ENCODE results near the gene RNASEH2A. TPM values are rescaled to one million over a fixed set of nuclear protein-coding genes. Genes with fewer than 3 reads are reported as not detected.

The RNASEH2A gene
- total RNA-seq, 4 donors from 2014 or later: 7.1 to 19.2 (median 14.9) TPM

GRCh38 chr19:12856653-12857052, 50.3 kb downstream of the RNASEH2A start:
- 62 to 74% methylated on average over 1 of the region's 1 CpG for WGBS, 2 donors
- no peaks in the 10 kb centered on the region for H3K9me3 ChIP-seq
- H3K27ac ChIP-seq: no peak overlapping the region
- H3K27me3 ChIP-seq: no peaks in the 10 kb centered on the region
- no peaks in the 10 kb centered on the region for H3K4me1 ChIP-seq
- H3K36me3 ChIP-seq: no peaks in the 10 kb centered on the region
- intact Hi-C loops (cut with DNase I): no loop called here
- no peak for DNase-seq
- H3K4me3 ChIP-seq: no peak overlapping the region
- TF ChIP-seq CTCF (IDR thresholded peaks at IDR 0.05) (no peak), POLR2A (IDR thresholded peaks at IDR 0.05) (no peak)

- TF ChIP-seq CTCF (IDR thresholded peaks at IDR 0.05) (no peak), POLR2A (IDR thresholded peaks at IDR 0.05) (no peak)
- Histone ChIP-seq H3K36me3 (no peaks in the 10 kb centered on the region), H3K4me3 (no peak overlapping the region), H3K9me3 (no peaks in the 10 kb centered on the region), H3K27ac (no peak overlapping the region), H3K27me3 (no peaks in the 10 kb centered on the region), H3K4me1 (no peaks in the 10 kb centered on the region)
- intact Hi-C loops (cut with DNase I): no loop called here
- DNase-seq: no peak
- WGBS, 2 donors: 92% methylated on average over 27 to 35 of the region's 35 CpGs
Observed at GRCh38 chr19:12858041-12858928, 51.9 kb downstream of the RNASEH2A start.

- Histone ChIP-seq H3K27ac (no peak overlapping the region), H3K36me3 (no peaks in the 10 kb centered on the region), H3K4me3 (no peak overlapping the region), H3K4me1 (no peaks in the 10 kb centered on the region), H3K9me3 (no peaks in the 10 kb centered on the region), H3K27me3 (no peaks in the 10 kb centered on the region)
- 43 to 47% methylated on average over 6 to 7 of the region's 7 CpGs for WGBS, 2 donors
- intact Hi-C loops (cut with DNase I): no loop called here
- no peak for DNase-seq
- no peak for TF ChIP-seq CTCF (IDR thresholded peaks at IDR 0.05)
- no peak for TF ChIP-seq POLR2A (IDR thresholded peaks at IDR 0.05)
Observed at GRCh38 chr19:12859546-12859945, 53.2 kb downstream of the RNASEH2A start.

Small RNA genes lying within 50 kb of the gene (small RNA-seq; reads per million reads assigned to genes)
- gene MIR5684: 0 to 0.45 (median 0.20) reads per million in 4 donors
- 0 reads per million in 4 donors for gene MIR6794

Other genes with a start within 250 kb of the RNASEH2A start
- gene ZNF490, start 195.8 kb upstream of the RNASEH2A start, total RNA-seq: 1 to 10 TPM; 2.5 to 6.7 (median 4.2) TPM
- gene ZNF791, start 195.7 kb upstream of the RNASEH2A start, total RNA-seq: 10 to 100 TPM in 3 of 4 donors, 1 to 10 TPM in 1; 8.6 to 19.5 (median 13.0) TPM
- 10 to 100 TPM; 25.5 to 55.5 (median 39.4) TPM for gene MAN2B1, start 139.8 kb upstream of the RNASEH2A start, total RNA-seq
- gene WDR83, start 139.8 kb upstream of the RNASEH2A start, total RNA-seq: 10 to 100 TPM in 1 of 4 donors, 1 to 10 TPM in 3; 4.0 to 16.7 (median 5.8) TPM
- gene DHPS, start 124.7 kb upstream of the RNASEH2A start, total RNA-seq: 10 to 100 TPM; 45.3 to 93.5 (median 51.5) TPM
- gene GNG14, start 118.6 kb upstream of the RNASEH2A start, total RNA-seq: not detected
- 10 to 100 TPM in 3 of 4 donors, 1 to 10 TPM in 1; 9.6 to 13.4 (median 11.9) TPM for gene FBXW9, start 110.0 kb upstream of the RNASEH2A start, total RNA-seq
- gene TNPO2, start 82.7 kb upstream of the RNASEH2A start, total RNA-seq: 10 to 100 TPM; 25.5 to 57.8 (median 43.5) TPM
- gene TRIR, start 71.9 kb upstream of the RNASEH2A start, total RNA-seq: 100 to 1,000 TPM; 258 to 302 (median 280) TPM
- gene GET3, start 69.1 kb upstream of the RNASEH2A start, total RNA-seq: 10 to 100 TPM; 36.8 to 69.9 (median 51.2) TPM
- gene BEST2, start 54.8 kb upstream of the RNASEH2A start, total RNA-seq: 1 to 10 TPM in 1 of 4 donors, under 1 TPM in 1, not detected in 2; 0.27 to 1.3 TPM
- gene HOOK2, start 31.0 kb upstream of the RNASEH2A start, total RNA-seq: 10 to 100 TPM; 41.4 to 76.5 (median 61.6) TPM
- 100 to 1,000 TPM; 260 to 945 (median 388) TPM for gene JUNB, start 15.1 kb upstream of the RNASEH2A start, total RNA-seq
- gene PRDX2, start 4.8 kb upstream of the RNASEH2A start, total RNA-seq: 100 to 1,000 TPM; 211 to 436 (median 345) TPM
- gene THSD8, start 4.5 kb upstream of the RNASEH2A start, total RNA-seq: not detected
- gene RTBDN, start 28.0 kb downstream of the RNASEH2A start, total RNA-seq: not detected
- gene MAST1, start 31.9 kb downstream of the RNASEH2A start, total RNA-seq: under 1 TPM in 1 of 4 donors, not detected in 3; 0.42 TPM
- gene DNASE2, start 74.9 kb downstream of the RNASEH2A start, total RNA-seq: 10 to 100 TPM; 12.3 to 27.9 (median 20.4) TPM
- gene KLF1, start 80.6 kb downstream of the RNASEH2A start, total RNA-seq: not detected
- gene GCDH, start 84.6 kb downstream of the RNASEH2A start, total RNA-seq: 10 to 100 TPM; 20.9 to 44.1 (median 34.9) TPM
- gene SYCE2, start 112.7 kb downstream of the RNASEH2A start, total RNA-seq: 1 to 10 TPM in 1 of 4 donors, not detected in 3; 2.2 TPM
- 10 to 100 TPM; 47.7 to 53.8 (median 51.0) TPM for gene FARSA, start 127.1 kb downstream of the RNASEH2A start, total RNA-seq
- 100 to 1,000 TPM; 262 to 577 (median 513) TPM for gene CALR, start 132.0 kb downstream of the RNASEH2A start, total RNA-seq
- gene RAD23A, start 139.3 kb downstream of the RNASEH2A start, total RNA-seq: 10 to 100 TPM; 67.7 to 87.4 (median 82.4) TPM
- 10 to 100 TPM; 34.4 to 59.7 (median 44.9) TPM for gene GADD45GIP1, start 150.6 kb downstream of the RNASEH2A start, total RNA-seq
- not detected for gene DAND5, start 163.0 kb downstream of the RNASEH2A start, total RNA-seq
- gene NFIX, start 188.9 kb downstream of the RNASEH2A start, total RNA-seq: 10 to 100 TPM; 32.3 to 81.2 (median 51.6) TPM